Measurements from ENCODE around the gene GAS2L2. TPM values are rescaled to one million over a fixed set of nuclear protein-coding genes. Genes with fewer than 3 reads are reported as not detected.
A peak's percentile ranks its signal among the peaks of the same experiment; 100 is the strongest.

The GAS2L2 gene
- total RNA-seq, 1 experiment from 2014 or later: not detected

- DNase-seq: no peak
- H3K27ac ChIP-seq: no peak overlapping the region
Measured at GRCh38 chr17:35784895-35785294, 31.9 kb upstream of the GAS2L2 start.

GRCh38 chr17:35780950-35781349 is 27.9 kb upstream of the GAS2L2 start:
- Histone ChIP-seq H3K27me3 (peaks cover 47% of the 10 kb centered on the region), H3K4me3 (no peak overlapping the region), H3K27ac (no peak overlapping the region), H3K9me3 (replicated peaks) (no peaks in the 10 kb centered on the region), H3K4me1 (peaks cover 15% of the 10 kb centered on the region), H3K36me3 (no peaks in the 10 kb centered on the region; the same call in 1 of the 2 replicates)
- no peak for DNase-seq

More at GRCh38 chr17:35784895-35785294, 31.9 kb upstream of the GAS2L2 start:
- H3K27me3 ChIP-seq: peaks cover 17% of the 10 kb centered on the region
- no peaks in the 10 kb centered on the region for H3K9me3 ChIP-seq (replicated peaks)
- no peak overlapping the region for H3K4me3 ChIP-seq
- no peaks in the 10 kb centered on the region; the same call in 1 of the 2 replicates for H3K36me3 ChIP-seq
- H3K4me1 ChIP-seq: no peaks in the 10 kb centered on the region

- Histone ChIP-seq H3K27ac (no peak overlapping the region), H3K9me3 (replicated peaks) (no peaks in the 10 kb centered on the region), H3K4me1 (peaks cover 24% of the 10 kb centered on the region), H3K36me3 (no peaks in the 10 kb centered on the region; the same call in 1 of the 2 replicates), H3K27me3 (peaks cover 56% of the 10 kb centered on the region), H3K4me3 (no peak overlapping the region)
- no peak for DNase-seq
Measured at GRCh38 chr17:35778641-35779196, 25.7 kb upstream of the GAS2L2 start.

- Histone ChIP-seq H3K36me3 (no peaks in the 10 kb centered on the region), H3K9me3 (replicated peaks) (no peaks in the 10 kb centered on the region), H3K4me1 (peaks cover 28% of the 10 kb centered on the region), H3K4me3 (no peak overlapping the region), H3K27me3 (peaks cover 44% of the 10 kb centered on the region), H3K27ac (no peak overlapping the region)
- no peak for DNase-seq
Measured at GRCh38 chr17:35775583-35775982, 22.5 kb upstream of the GAS2L2 start.

GRCh38 chr17:35775039-35775438 is 22.0 kb upstream of the GAS2L2 start:
- no peaks in the 10 kb centered on the region for H3K9me3 ChIP-seq (replicated peaks)
- H3K4me1 ChIP-seq: peaks cover 28% of the 10 kb centered on the region
- no peak for DNase-seq
- H3K27ac ChIP-seq: no peak overlapping the region
- no peaks in the 10 kb centered on the region for H3K36me3 ChIP-seq
- no peak overlapping the region for H3K4me3 ChIP-seq
- peaks cover 42% of the 10 kb centered on the region for H3K27me3 ChIP-seq

- peak in 1 of 2 experiments; percentile 31 for DNase-seq
- Histone ChIP-seq H3K9me3 (replicated peaks) (no peaks in the 10 kb centered on the region), H3K4me1 (peaks cover 28% of the 10 kb centered on the region), H3K36me3 (no peaks in the 10 kb centered on the region), H3K4me3 (no peak overlapping the region), H3K27me3 (peaks cover 37% of the 10 kb centered on the region), H3K27ac (no peak overlapping the region)
Measured at GRCh38 chr17:35774499-35774898, 21.5 kb upstream of the GAS2L2 start.

- DNase-seq: no peak
- Histone ChIP-seq H3K27me3 (peaks cover 30% of the 10 kb centered on the region), H3K36me3 (no peaks in the 10 kb centered on the region), H3K4me3 (no peak overlapping the region), H3K27ac (no peak overlapping the region), H3K4me1 (peaks cover 28% of the 10 kb centered on the region), H3K9me3 (replicated peaks) (no peaks in the 10 kb centered on the region)
Measured at GRCh38 chr17:35773679-35774425, 20.8 kb upstream of the GAS2L2 start.

GRCh38 chr17:35773129-35773528 is 20.1 kb upstream of the GAS2L2 start:
- Histone ChIP-seq H3K4me1 (peaks cover 21% of the 10 kb centered on the region), H3K27me3 (peaks cover 23% of the 10 kb centered on the region), H3K9me3 (replicated peaks) (no peaks in the 10 kb centered on the region), H3K27ac (no peak overlapping the region), H3K4me3 (no peak overlapping the region), H3K36me3 (no peaks in the 10 kb centered on the region)
- DNase-seq: no peak

GRCh38 chr17:35769895-35770486 is 17.0 kb upstream of the GAS2L2 start:
- Histone ChIP-seq H3K4me3 (no peak overlapping the region), H3K27me3 (peaks cover 12% of the 10 kb centered on the region; the same call in 1 of the 2 replicates)
- no peak for DNase-seq

GRCh38 chr17:35768797-35769196 is 15.8 kb upstream of the GAS2L2 start:
- Histone ChIP-seq H3K4me3 (no peak overlapping the region), H3K27ac (no peak overlapping the region), H3K36me3 (no peaks in the 10 kb centered on the region), H3K9me3 (replicated peaks) (no peaks in the 10 kb centered on the region), H3K4me1 (peaks cover 18% of the 10 kb centered on the region), H3K27me3 (peaks cover 9% of the 10 kb centered on the region; the same call in 1 of the 2 replicates)
- no peak for DNase-seq

More at GRCh38 chr17:35769895-35770486, 17.0 kb upstream of the GAS2L2 start:
- Histone ChIP-seq H3K36me3 (no peaks in the 10 kb centered on the region), H3K27ac (no peak overlapping the region), H3K4me1 (peaks cover 21% of the 10 kb centered on the region), H3K9me3 (replicated peaks) (no peaks in the 10 kb centered on the region)

GRCh38 chr17:35766903-35767510 is 14.0 kb upstream of the GAS2L2 start:
- Histone ChIP-seq H3K36me3 (no peaks in the 10 kb centered on the region), H3K27me3 (peaks cover 12% of the 10 kb centered on the region), H3K4me3 (no peak overlapping the region), H3K27ac (no peak overlapping the region), H3K4me1 (peaks cover 14% of the 10 kb centered on the region), H3K9me3 (replicated peaks) (no peaks in the 10 kb centered on the region)
- DNase-seq: no peak

GRCh38 chr17:35766489-35766877 is 13.4 kb upstream of the GAS2L2 start:
- Histone ChIP-seq H3K4me1 (peaks cover 14% of the 10 kb centered on the region), H3K27ac (no peak overlapping the region), H3K9me3 (replicated peaks) (no peaks in the 10 kb centered on the region)

GRCh38 chr17:35765756-35766488 is 12.9 kb upstream of the GAS2L2 start:
- H3K27ac ChIP-seq: no peak overlapping the region
- peaks cover 14% of the 10 kb centered on the region for H3K4me1 ChIP-seq
- peaks cover 17% of the 10 kb centered on the region for H3K27me3 ChIP-seq
- no peak overlapping the region for H3K4me3 ChIP-seq
- H3K36me3 ChIP-seq: no peaks in the 10 kb centered on the region
- H3K9me3 ChIP-seq (replicated peaks): no peaks in the 10 kb centered on the region
- DNase-seq: no peak

More at GRCh38 chr17:35766489-35766877, 13.4 kb upstream of the GAS2L2 start:
- no peak overlapping the region for H3K4me3 ChIP-seq
- H3K27me3 ChIP-seq: peaks cover 16% of the 10 kb centered on the region
- DNase-seq: no peak
- no peaks in the 10 kb centered on the region for H3K36me3 ChIP-seq

- peak; percentile 37 to 38 for DNase-seq
- H3K9me3 ChIP-seq (replicated peaks): no peaks in the 10 kb centered on the region
- no peak overlapping the region for H3K27ac ChIP-seq
- peaks cover 14% of the 10 kb centered on the region for H3K4me1 ChIP-seq
- H3K36me3 ChIP-seq: no peaks in the 10 kb centered on the region
- no peak overlapping the region for H3K4me3 ChIP-seq
- peaks cover 19% of the 10 kb centered on the region for H3K27me3 ChIP-seq
Measured at GRCh38 chr17:35765086-35765710, 12.2 kb upstream of the GAS2L2 start.
